ENCODE data around the gene CIB4. TPM values are rescaled to one million over a fixed set of nuclear protein-coding genes. Genes with fewer than 3 reads are reported as not detected.

The CIB4 gene
- total and polyA plus RNA-seq, 9 of the 15 experiments (the other 6 are each of a cell fraction or from before 2014, with no cell fraction given) = not detected

DNA sequence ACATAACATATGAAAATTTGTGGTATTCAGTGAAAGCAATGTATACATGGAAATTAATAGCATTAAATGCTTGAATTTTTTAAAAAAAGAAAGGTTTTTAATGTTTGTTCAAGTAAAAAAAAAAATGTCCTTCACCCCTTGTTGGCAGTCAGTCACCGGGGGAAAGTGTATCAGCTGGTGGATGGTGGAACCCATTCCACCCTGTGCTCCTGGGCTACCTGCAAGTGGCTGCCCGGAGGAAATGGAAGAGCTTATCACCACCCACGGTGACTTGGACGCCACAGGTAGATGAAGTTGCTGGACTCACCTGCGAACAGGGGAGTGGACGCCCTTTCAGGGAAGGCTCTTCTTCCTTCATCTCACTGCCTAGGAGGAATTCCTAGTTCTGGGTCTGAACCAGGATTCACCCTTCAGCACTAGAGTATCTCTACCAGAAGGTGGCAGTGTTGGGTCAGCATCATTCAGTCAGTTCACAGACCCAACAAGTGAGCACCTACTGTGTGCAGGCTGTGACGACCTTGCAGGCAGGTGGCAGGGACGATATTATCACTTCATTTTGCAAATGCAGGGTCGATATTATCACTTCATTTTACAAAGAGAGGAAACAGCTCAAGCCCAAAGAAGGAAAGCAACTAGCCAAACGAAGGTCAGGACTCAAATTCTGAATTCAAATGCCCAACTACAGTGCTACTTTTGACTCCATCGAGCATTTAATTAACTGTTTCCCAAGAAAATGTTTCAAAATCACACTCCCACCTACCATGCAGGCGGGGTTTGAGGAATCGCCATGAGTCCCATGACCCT is 35.8 kb downstream of the CIB4 start:
- WGBS (ENCODE audit: insufficient coverage, low coverage, missing lambda C conversion rate) = 3% methylated on average over 13 of the region's 13 CpGs
- Histone ChIP-seq H3K4me2 (ENCODE audit: insufficient read depth, low read length) (no peak overlapping the region), H3K27ac (ENCODE audit: extremely low read depth, low read depth, low read length) (no peak overlapping the region), H4K20me1 (replicated peaks; ENCODE audit: control insufficient read depth, insufficient read depth, low read length) (no peaks in the 10 kb centered on the region), H2AFZ (ENCODE audit: low read depth, low read length) (no peak overlapping the region), H3K9me1 (ENCODE audit: control insufficient read depth, insufficient read depth, low read length) (no peaks in the 10 kb centered on the region), H3K9me3 (replicated peaks; ENCODE audit: control insufficient read depth, insufficient read depth, low read depth, low read length) (no peaks in the 10 kb centered on the region; the same call in 1 of the 2 replicates), H3K4me3 (no peak overlapping the region), H3K79me2 (ENCODE audit: control insufficient read depth, insufficient read depth, low read length) (no peaks in the 10 kb centered on the region), H3K36me3 (ENCODE audit: control insufficient read depth, insufficient read depth, low read length) (no peaks in the 10 kb centered on the region), H3K4me1 (replicated peaks in 1 of 2; ENCODE audit: control insufficient read depth in 2 of 2, insufficient read depth in 2 of 2, low read length in 2 of 2) (no peaks in the 10 kb centered on the region), H3K9ac (ENCODE audit: insufficient read depth in 1 of 2, low read depth in 2 of 2, low read length in 2 of 2) (no peak overlapping the region), H3K27me3 (ENCODE audit: control insufficient read depth in 2 of 2, insufficient read depth in 2 of 2, low read length in 2 of 2) (peaks cover 7 to 39% of the 10 kb centered on the region in 2 experiments; a peak in 4 of 5 replicates)
- in situ Hi-C loops (cut with MboI) (no loop called here), intact Hi-C loops (cut with micrococcal nuclease) (loop anchor here (1.0 to 5.0 kb wide), 2 partner anchors 140 to 237 kb away; no protein-coding TSS in a partner anchor)
- DNase-seq (ENCODE audit: extremely low read depth in 1 of 4, low spot score in 3 of 4) (peak; percentile 60 to 70 (median 69)), ATAC-seq (peak; percentile 85), FAIRE-seq (peak; percentile 95)
- BruUV-seq (replicated peaks) = no TSS peak
- ChIA-PET POLR2A (no interaction called here), CTCF (ENCODE audit: low intra/inter-chr PET ratio) (interaction anchor here (3.1 kb wide), 1 partner anchor 140 kb away, joined by 46 read pairs; no protein-coding TSS in a partner anchor)
- TF ChIP-seq RB1 (IDR thresholded peaks at IDR 0.05; ENCODE audit: low read depth) (peak; percentile 18; the same call in 1 of the 2 replicates), SMC3 (conservative IDR thresholded peaks at IDR 0.05; ENCODE audit: insufficient read depth, low read depth, low read length) (peak; percentile 83), ARNT (IDR thresholded peaks at IDR 0.05) (no peak), STAG1 (CRISPR knock-in tag; IDR thresholded peaks at IDR 0.05; ENCODE audit: borderline replicate concordance) (peak; percentile 66; the same call in 1 of the 2 replicates), ARID2 (IDR thresholded peaks at IDR 0.05) (peak; percentile 80), ZNF217 (CRISPR knock-in tag; IDR thresholded peaks at IDR 0.05) (no peak), RAD21 (CRISPR knock-in tag; conservative IDR thresholded peaks at IDR 0.05 in 1 of 2, IDR thresholded peaks at IDR 0.05 in 1 of 2) (peak; percentile 94 to 95), ZKSCAN8 (CRISPR knock-in tag; IDR thresholded peaks at IDR 0.05) (peak; percentile 91)
- TF ChIP-seq, protein P1, sequence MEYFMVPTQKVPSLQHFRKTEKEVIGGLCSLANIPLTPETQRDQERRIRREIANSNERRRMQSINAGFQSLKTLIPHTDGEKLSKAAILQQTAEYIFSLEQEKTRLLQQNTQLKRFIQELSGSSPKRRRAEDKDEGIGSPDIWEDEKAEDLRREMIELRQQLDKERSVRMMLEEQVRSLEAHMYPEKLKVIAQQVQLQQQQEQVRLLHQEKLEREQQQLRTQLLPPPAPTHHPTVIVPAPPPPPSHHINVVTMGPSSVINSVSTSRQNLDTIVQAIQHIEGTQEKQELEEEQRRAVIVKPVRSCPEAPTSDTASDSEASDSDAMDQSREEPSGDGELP (CRISPR knock-in tag; IDR thresholded peaks at IDR 0.05; ENCODE audit: borderline replicate concordance) = peak; percentile 25; the same call in 1 of the 2 replicates
- TF ChIP-seq, protein P2, sequence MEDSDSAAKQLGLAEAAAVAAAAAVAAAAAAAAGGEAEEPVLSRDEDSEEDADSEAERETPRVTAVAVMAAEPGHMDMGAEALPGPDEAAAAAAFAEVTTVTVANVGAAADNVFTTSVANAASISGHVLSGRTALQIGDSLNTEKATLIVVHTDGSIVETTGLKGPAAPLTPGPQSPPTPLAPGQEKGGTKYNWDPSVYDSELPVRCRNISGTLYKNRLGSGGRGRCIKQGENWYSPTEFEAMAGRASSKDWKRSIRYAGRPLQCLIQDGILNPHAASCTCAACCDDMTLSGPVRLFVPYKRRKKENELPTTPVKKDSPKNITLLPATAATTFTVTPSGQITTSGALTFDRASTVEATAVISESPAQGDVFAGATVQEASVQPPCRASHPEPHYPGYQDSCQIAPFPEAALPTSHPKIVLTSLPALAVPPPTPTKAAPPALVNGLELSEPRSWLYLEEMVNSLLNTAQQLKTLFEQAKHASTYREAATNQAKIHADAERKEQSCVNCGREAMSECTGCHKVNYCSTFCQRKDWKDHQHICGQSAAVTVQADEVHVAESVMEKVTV (CRISPR knock-in tag; IDR thresholded peaks at IDR 0.05) = peak; percentile 95
- TF ChIP-seq, protein P3, sequence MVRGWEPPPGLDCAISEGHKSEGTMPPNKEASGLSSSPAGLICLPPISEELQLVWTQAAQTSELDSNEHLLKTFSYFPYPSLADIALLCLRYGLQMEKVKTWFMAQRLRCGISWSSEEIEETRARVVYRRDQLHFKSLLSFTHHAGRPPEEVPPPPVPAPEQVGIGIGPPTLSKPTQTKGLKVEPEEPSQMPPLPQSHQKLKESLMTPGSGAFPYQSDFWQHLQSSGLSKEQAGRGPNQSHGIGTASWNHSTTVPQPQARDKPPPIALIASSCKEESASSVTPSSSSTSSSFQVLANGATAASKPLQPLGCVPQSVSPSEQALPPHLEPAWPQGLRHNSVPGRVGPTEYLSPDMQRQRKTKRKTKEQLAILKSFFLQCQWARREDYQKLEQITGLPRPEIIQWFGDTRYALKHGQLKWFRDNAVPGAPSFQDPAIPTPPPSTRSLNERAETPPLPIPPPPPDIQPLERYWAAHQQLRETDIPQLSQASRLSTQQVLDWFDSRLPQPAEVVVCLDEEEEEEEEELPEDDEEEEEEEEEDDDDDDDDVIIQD (CRISPR knock-in tag; IDR thresholded peaks at IDR 0.05) = no peak
